ENCODE results near the gene AGBL1.

AGBL1 gene

GRCh38 chr15:86842199-86842598 is 762.5 kb downstream of the AGBL1 start:
- DNase-seq, result no peak

GRCh38 chr15:86846036-86846435 is 766.4 kb downstream of the AGBL1 start:
- no peak for DNase-seq

- DNase-seq, result no peak
Observed at GRCh38 chr15:86849136-86849535, 769.5 kb downstream of the AGBL1 start.

- no peak for DNase-seq
Observed at GRCh38 chr15:86849558-86850285, 770.1 kb downstream of the AGBL1 start.

- DNase-seq, result no peak
Observed at GRCh38 chr15:86850939-86851338, 771.3 kb downstream of the AGBL1 start.

GRCh38 chr15:86852741-86853140 is 773.1 kb downstream of the AGBL1 start:
- DNase-seq, result no peak

- no peak for DNase-seq
Observed at GRCh38 chr15:86854176-86854575, 774.5 kb downstream of the AGBL1 start.

- DNase-seq, result peak; percentile 69
Observed at GRCh38 chr15:86855307-86856291, 775.9 kb downstream of the AGBL1 start.

GRCh38 chr15:86857701-86858100 is 778.0 kb downstream of the AGBL1 start:
- DNase-seq, result no peak

GRCh38 chr15:86863226-86863915 is 783.7 kb downstream of the AGBL1 start:
- peak; percentile 47 for DNase-seq

GRCh38 chr15:86865920-86866319 is 786.2 kb downstream of the AGBL1 start:
- no peak for DNase-seq

- no peak for DNase-seq
Observed at GRCh38 chr15:86870846-86871245, 791.2 kb downstream of the AGBL1 start.

GRCh38 chr15:86871964-86872363 is 792.3 kb downstream of the AGBL1 start:
- no peak for DNase-seq

- DNase-seq, result peak; percentile 83
Observed at GRCh38 chr15:86872782-86873181, 793.1 kb downstream of the AGBL1 start.

GRCh38 chr15:86875067-86875466 is 795.4 kb downstream of the AGBL1 start:
- no peak for DNase-seq

GRCh38 chr15:86876387-86876944 is 796.8 kb downstream of the AGBL1 start:
- no peak for DNase-seq

- DNase-seq, result peak; percentile 40
Observed at GRCh38 chr15:86877171-86877631, 797.5 kb downstream of the AGBL1 start.

- DNase-seq, result peak; percentile 74
Observed at GRCh38 chr15:86878844-86879243, 799.2 kb downstream of the AGBL1 start.

- DNase-seq, result no peak
Observed at GRCh38 chr15:86879250-86880229, 799.9 kb downstream of the AGBL1 start.

GRCh38 chr15:86885616-86886015 is 805.9 kb downstream of the AGBL1 start:
- no peak for DNase-seq

GRCh38 chr15:86892774-86893449 is 813.2 kb downstream of the AGBL1 start:
- DNase-seq, result peak; percentile 65
